Activated CD8-positive, alpha-beta T cell treated with anti-CD3 and anti-CD28 coated beads for 36 hours (primary cell): ENCODE data around the gene SLC9A9. TPM values are rescaled to one million over a fixed set of nuclear protein-coding genes. Genes with fewer than 3 reads are reported as not detected.

Experiments
- ATAC-seq: fragments of 200-7000 bp; cut with Tn5 transposase; one replicate; pipeline ENCODE4 v1.10.0; 2021; ENCODE audit warnings: mild to moderate bottlenecking, moderate library complexity
- CTCF ChIA-PET: fragments of 350-600 bp; sonication (Branson Sonifier 250); formaldehyde crosslinking; loops from one replicate; lab custom pipeline; 2021; ENCODE audit warnings: antibody characterized with exemption; lab: Charles Lee
- POLR2A ChIA-PET: fragments of 350-600 bp; sonication (Branson Sonifier 250); formaldehyde crosslinking; loops from one replicate; lab custom pipeline; 2021; ENCODE audit warnings: antibody characterized with exemption; lab: Charles Lee
- DNase-seq: peaks from one replicate; pipeline ENCODE4 v3.0.0-alpha.2; 2020
- H3K27ac Mint-ChIP-seq: one replicate; pipeline ENCODE4 v1.8.0; 2021; ENCODE audit warnings: mild to moderate bottlenecking, mixed read lengths
- H3K27me3 Mint-ChIP-seq: one replicate; pipeline ENCODE4 v1.8.0; 2021; ENCODE audit warnings: mixed read lengths
- H3K36me3 Mint-ChIP-seq: one replicate; pipeline ENCODE4 v1.8.0; 2021; ENCODE audit warnings: low read depth, mixed read lengths
- H3K4me1 Mint-ChIP-seq: one replicate; pipeline ENCODE4 v1.8.0; 2021; ENCODE audit warnings: low read depth, mixed read lengths
- H3K4me3 Mint-ChIP-seq: one replicate; pipeline ENCODE4 v1.8.0; 2021; ENCODE audit warnings: mild to moderate bottlenecking, moderate library complexity, mixed read lengths
- H3K9me3 Mint-ChIP-seq: one replicate; pipeline ENCODE4 v1.8.0; 2021; ENCODE audit warnings: mixed read lengths
- CTCF ChIP-seq: fragments of 200-600 bp; IDR thresholded peaks from one replicate; pipeline ENCODE4 v1.8.0; 2022; ENCODE audit warnings: antibody characterized with exemption, mild to moderate bottlenecking
- intact Hi-C: fragments of 100-400 bp; cut with micrococcal nuclease; formaldehyde crosslinking; loops from one replicate; pipeline ENCODE4 v1.10.0; 2022
- total RNA-seq, 2 experiments: library from RNA; stranded (reverse); gene quantifications; one replicate each; pipeline ENCODE4 v1.2.3, GENCODE V29; 2021

SLC9A9 gene
- total RNA-seq, 2 experiments from 2014 or later = 1.9 to 2.2 TPM

GRCh38 chr3:143363949-143364348, 484.3 kb downstream of the SLC9A9 start:
- H3K27ac Mint-ChIP-seq = no peak overlapping the region
- ATAC-seq = no peak
- H3K27me3 Mint-ChIP-seq = no peaks in the 10 kb centered on the region
- no peak for TF ChIP-seq CTCF
- no peak for DNase-seq
- H3K4me3 Mint-ChIP-seq = no peak overlapping the region
- intact Hi-C loops = no loop called here
- ChIA-PET CTCF (interaction anchor here (1.2 to 2.4 kb wide), 4 partner anchors 15 to 311 kb away, joined by 3 to 8 read pairs (median 4); no protein-coding TSS in a partner anchor), POLR2A (no interaction called here)
- H3K9me3 Mint-ChIP-seq = no peaks in the 10 kb centered on the region
- H3K4me1 Mint-ChIP-seq = peaks cover 22% of the 10 kb centered on the region
- H3K36me3 Mint-ChIP-seq = no peaks in the 10 kb centered on the region

- no peaks in the 10 kb centered on the region for H3K27me3 Mint-ChIP-seq
- H3K36me3 Mint-ChIP-seq = no peaks in the 10 kb centered on the region
- ChIA-PET POLR2A (no interaction called here), CTCF (interaction anchor here (0.9 to 2.4 kb wide), 8 partner anchors 10 to 312 kb away, joined by 3 to 8 read pairs (median 3); no protein-coding TSS in a partner anchor)
- DNase-seq (no peak), ATAC-seq (no peak)
- H3K9me3 Mint-ChIP-seq = no peaks in the 10 kb centered on the region
- intact Hi-C loops = no loop called here
- no peak for TF ChIP-seq CTCF
- peaks cover 22% of the 10 kb centered on the region for H3K4me1 Mint-ChIP-seq
- H3K27ac Mint-ChIP-seq = no peak overlapping the region
- peak overlapping the region; percentile 18 for H3K4me3 Mint-ChIP-seq
Measured at GRCh38 chr3:143363276-143363675, 485.0 kb downstream of the SLC9A9 start.

- ChIA-PET POLR2A (no interaction called here), CTCF (interaction anchor here (0.7 to 2.4 kb wide), 12 partner anchors 9 to 312 kb away, joined by 3 to 8 read pairs (median 3); no protein-coding TSS in a partner anchor)
- Mint-ChIP-seq H3K27ac (no peak overlapping the region), H3K4me1 (peaks cover 22% of the 10 kb centered on the region), H3K9me3 (no peaks in the 10 kb centered on the region), H3K36me3 (no peaks in the 10 kb centered on the region), H3K4me3 (no peak overlapping the region), H3K27me3 (no peaks in the 10 kb centered on the region)
- no peak for DNase-seq
- intact Hi-C loops = no loop called here
- TF ChIP-seq CTCF = no peak
- ATAC-seq = no peak
Measured at GRCh38 chr3:143362115-143362991, 485.9 kb downstream of the SLC9A9 start.

DNA sequence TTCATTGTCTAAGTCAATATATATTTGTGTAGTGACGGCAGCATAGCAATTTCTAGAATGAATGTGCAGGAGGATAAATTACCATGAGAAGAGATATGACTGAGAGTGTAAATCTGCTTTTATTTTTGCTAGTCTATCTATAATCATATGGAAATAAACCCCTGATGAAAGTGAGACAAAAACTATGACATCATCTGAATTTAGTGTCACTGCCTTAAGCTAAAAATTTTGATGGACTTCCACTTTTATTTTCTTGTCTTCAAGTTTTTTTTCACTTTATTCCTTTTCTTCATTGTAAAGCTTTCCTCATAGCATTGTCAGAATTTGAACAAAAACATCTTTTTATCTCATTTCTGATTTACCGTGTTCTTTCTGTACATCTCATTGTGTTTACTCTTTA, 486.7 kb downstream of the SLC9A9 start:
- no peak overlapping the region for H3K4me3 Mint-ChIP-seq
- POLR2A ChIA-PET = no interaction called here
- no peak for ATAC-seq
- no peaks in the 10 kb centered on the region for H3K36me3 Mint-ChIP-seq
- no peak for DNase-seq
- H3K27ac Mint-ChIP-seq = no peak overlapping the region
- peaks cover 20% of the 10 kb centered on the region for H3K4me1 Mint-ChIP-seq
- CTCF ChIA-PET = interaction anchor here (0.7 to 2.4 kb wide), 5 partner anchors 10 to 89 kb away, joined by 3 to 8 read pairs (median 4); no protein-coding TSS in a partner anchor
- TF ChIP-seq CTCF = no peak
- H3K27me3 Mint-ChIP-seq = no peaks in the 10 kb centered on the region
- no peaks in the 10 kb centered on the region for H3K9me3 Mint-ChIP-seq
- intact Hi-C loops = no loop called here

GRCh38 chr3:143360244-143360643, 488.0 kb downstream of the SLC9A9 start:
- ChIA-PET CTCF (no interaction called here), POLR2A (no interaction called here)
- H3K27ac Mint-ChIP-seq = no peak overlapping the region
- peaks cover 20% of the 10 kb centered on the region for H3K4me1 Mint-ChIP-seq
- no peak for ATAC-seq
- H3K36me3 Mint-ChIP-seq = no peaks in the 10 kb centered on the region
- intact Hi-C loops = no loop called here
- H3K9me3 Mint-ChIP-seq = no peaks in the 10 kb centered on the region
- no peak overlapping the region for H3K4me3 Mint-ChIP-seq
- no peak for DNase-seq
- no peak for TF ChIP-seq CTCF
- no peaks in the 10 kb centered on the region for H3K27me3 Mint-ChIP-seq
